ENCODE data around the gene CHMP1A.

CHMP1A gene

DNA sequence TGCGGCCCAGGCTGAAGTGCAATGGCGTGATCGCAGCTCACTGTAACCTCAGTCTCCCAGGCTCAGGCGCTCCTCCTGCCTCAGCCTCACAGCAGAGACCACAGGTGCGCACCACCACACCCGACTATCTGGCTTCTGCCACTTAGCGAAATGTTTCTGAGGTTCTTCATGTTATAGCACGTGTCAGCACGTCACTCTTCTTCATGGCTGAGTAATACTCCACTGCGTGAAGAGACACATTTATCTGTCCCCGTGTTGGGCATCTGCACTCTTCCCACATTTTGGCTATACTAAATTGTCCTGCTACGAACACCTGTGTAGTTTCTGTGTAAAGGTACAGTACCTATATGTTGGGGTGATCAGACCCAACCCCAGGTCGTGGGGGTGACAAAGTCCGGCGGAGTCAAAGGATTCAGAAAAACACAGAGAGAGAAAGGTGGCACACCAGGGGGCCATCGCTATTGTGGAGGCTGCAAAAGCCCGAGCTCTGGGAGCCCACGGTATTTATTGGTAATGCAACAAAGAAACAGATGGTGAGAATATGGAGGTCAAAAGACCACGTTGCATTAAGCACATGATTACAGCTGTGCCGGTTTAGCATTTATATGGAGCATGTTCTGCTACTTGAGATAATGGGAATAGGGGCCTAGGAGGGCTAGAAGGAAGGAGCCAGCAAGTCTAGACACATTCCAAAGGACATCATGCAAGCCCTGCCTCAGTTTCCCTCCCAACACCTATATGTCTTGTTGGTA lies 44.9 kb downstream of the CHMP1A start:
- H3K4me3 ChIP-seq (ENCODE audit: low read depth, low read length): no peak overlapping the region

DNA sequence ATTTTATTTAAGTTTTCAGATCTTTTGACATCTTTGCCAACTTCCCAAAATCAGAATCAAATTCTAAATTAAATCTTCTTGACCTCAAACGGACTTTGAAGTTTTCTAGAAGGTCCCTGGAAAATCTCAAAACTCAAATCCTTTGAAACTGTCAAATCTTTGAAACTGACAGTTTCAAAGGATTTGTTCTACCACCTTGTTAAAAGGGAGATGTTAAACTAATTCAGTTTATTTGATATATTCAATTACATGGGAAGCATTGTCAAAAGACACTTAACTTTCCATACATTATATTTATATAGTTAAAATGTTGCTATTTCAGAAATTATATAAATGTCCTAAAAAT lies 47.4 kb downstream of the CHMP1A start:
- no peak overlapping the region for H3K4me3 ChIP-seq (ENCODE audit: low read depth, low read length)
- DNase-seq (ENCODE audit: low read depth): no peak

More for the DNA sequence above, 44.9 kb downstream of the CHMP1A start:
- DNase-seq (ENCODE audit: low read depth): no peak

DNA sequence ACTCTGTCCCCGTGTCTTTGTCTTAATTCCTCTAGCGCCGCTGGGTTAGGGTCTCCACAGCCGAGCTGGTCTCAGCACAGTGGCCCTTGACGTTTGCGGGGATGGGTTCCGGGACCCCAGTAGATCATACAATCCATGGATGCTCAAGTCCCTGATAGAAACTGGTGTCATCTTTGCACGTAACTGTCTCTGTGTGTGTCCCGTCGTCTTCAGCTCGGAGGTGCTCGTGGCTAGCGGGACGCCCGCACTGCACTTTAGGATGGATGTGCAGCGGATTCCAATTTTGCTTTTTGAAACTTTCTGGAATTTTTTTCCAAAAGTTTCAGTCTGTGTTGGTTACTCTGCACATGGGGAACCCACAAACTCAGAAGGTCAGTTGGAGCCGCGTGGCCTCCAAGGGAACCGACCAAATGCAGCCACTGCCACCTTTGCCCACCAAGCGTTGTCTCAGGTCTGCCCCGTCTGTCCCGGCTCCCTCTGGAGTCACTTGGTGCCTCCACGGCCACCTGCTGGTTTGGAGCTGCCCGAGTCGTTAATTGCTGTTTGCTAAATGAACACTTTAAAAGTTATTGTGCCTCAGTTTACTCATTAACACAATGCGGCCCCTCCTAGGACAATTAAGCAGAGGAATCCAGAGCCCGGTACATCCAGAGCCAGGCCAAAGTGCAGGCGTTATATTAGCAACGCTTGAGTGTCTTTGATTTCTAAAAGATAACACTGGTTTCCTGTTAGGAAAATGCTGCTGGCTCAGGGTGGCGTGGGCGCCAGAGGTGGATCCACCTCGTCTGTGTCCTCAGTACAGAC lies 49.4 kb downstream of the CHMP1A start:
- H3K4me3 ChIP-seq (ENCODE audit: low read depth, low read length): no peak overlapping the region
- DNase-seq (ENCODE audit: low read depth): no peak

DNA sequence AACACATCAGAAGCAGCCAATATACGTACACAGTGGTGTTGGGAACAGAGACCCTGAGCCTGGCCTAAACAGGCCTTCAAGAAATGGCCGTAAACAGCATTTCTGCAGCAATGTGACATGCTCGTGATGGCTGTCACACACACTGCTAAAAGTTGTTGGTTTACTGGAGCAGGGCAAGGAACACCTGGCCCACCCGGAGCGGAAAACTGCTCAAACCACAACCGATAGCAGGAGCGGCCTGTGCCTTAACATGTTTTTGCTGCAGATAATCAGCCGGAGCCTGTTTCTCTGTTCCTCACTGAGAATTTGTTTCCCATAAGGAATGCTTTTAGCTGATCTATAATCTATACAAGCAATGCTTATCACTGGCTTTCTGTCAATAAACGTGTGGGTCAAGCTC lies 50.1 kb downstream of the CHMP1A start:
- no peak for DNase-seq (ENCODE audit: low read depth)
- no peak overlapping the region for H3K4me3 ChIP-seq (ENCODE audit: low read depth, low read length)

DNA sequence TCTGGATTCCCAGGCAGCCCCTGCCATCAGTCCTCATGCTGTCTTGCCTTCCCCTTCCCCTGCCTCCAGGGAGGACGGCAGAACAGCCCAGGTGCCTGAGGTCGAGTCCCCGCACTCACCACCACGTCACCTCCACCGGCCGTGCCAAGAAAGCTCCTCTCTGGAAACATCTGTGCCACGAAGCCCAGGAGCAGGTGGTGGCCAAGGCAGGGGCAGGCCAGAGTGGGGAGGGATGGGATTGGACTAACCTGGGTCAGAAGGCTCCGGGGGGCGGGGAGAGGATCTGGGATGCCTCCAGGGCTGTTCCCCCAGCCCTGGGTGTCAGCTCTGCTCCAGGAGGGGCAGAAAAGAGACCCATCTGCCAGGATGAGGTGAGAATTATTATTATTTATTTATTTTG lies 51.5 kb downstream of the CHMP1A start:
- DNase-seq (ENCODE audit: low read depth): no peak
- no peak overlapping the region for H3K4me3 ChIP-seq (ENCODE audit: low read depth, low read length)

DNA sequence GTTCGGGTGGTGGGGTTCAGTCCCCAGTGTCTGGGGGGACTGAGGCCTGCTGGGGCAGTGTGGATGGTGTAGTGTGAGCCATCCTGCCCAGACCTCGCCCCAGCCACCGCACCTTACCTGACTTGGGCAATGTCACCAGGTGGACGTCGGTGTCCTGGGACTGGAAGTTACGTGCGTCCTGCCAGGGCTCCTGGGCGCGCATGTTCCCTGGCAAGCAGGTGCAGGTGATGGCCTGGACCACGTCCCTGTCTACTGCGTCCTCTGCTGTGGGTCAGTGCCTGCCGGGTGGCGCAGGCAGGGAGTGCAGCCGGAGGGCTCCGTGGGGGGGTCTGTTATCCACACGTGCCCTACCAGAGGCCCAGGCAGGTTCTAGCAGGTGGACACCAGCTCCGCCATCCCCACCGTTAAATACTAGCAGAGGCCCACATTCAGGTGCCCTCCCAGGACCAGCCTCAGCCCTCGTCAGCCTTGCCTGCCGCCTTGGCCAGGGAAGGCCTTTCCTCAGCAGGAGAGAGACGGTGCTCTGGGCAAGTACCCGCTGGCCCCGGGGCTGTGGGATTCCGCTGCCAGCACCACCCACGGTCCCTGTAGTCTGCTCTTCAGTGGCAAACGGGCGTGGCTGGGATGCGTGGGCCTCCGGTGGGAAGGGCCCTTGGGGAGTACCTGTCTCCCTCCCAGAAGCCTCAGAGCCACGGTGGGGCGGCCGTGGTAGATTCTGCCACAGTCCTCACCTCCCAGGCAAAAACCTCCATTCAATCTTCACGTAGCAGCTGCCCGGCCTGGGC lies 52.1 kb downstream of the CHMP1A start:
- H3K4me3 ChIP-seq (ENCODE audit: low read depth, low read length): no peak overlapping the region
- no peak for DNase-seq (ENCODE audit: low read depth)

DNA sequence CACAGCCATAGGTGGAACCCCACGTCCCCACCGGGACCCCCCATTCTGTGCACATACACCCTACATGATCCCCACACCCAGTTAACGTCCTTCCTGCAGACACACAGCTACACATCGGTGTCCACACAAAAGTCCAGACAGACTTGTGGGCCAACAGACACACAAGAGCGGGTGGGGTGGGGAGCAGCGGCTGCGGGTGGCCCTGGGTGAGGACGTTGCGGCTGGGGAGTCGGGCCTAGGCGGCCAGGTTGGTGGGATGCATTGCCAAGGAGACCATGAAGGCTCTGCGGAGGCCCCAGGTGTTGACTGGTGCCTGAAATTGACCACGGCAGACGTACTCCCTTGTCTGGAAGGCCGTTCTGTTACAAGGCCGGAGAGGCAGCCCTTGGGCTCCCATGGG lies 52.7 kb downstream of the CHMP1A start:
- no peak overlapping the region for H3K4me3 ChIP-seq (ENCODE audit: low read depth, low read length)
- DNase-seq (ENCODE audit: low read depth): no peak

DNA sequence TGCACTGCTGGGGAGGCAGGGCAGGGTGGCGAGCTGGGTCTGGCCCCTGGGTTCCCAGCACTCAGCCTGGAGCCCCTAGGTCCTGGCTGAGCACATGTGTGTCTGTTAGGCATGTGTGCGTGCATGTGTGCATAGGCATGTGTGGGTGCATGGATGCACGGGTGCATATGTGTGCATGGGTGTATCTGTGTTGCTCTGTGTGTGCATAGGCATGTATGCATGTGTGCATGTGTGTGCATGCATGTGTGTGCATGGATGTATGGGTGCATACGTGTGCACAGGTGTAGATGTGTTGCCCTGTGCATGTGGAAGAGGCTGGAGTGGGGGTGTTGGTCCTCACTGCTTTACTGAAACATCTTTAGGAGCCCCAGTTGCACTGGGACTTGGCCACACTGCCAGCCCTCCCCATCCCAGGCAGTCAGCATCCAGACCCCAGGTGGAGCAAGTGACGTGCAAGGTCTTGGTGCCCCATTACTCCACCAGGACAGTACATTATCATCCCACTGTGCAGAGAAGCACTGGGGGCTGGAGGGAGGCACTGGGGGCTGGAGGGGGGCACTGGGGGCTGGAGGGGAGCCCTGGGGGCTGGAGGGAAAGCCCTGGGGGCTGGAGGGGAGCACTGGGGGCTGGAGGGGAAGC lies 54.4 kb downstream of the CHMP1A start:
- DNase-seq (ENCODE audit: low read depth): no peak
- no peak overlapping the region for H3K4me3 ChIP-seq (ENCODE audit: low read depth, low read length)

DNA sequence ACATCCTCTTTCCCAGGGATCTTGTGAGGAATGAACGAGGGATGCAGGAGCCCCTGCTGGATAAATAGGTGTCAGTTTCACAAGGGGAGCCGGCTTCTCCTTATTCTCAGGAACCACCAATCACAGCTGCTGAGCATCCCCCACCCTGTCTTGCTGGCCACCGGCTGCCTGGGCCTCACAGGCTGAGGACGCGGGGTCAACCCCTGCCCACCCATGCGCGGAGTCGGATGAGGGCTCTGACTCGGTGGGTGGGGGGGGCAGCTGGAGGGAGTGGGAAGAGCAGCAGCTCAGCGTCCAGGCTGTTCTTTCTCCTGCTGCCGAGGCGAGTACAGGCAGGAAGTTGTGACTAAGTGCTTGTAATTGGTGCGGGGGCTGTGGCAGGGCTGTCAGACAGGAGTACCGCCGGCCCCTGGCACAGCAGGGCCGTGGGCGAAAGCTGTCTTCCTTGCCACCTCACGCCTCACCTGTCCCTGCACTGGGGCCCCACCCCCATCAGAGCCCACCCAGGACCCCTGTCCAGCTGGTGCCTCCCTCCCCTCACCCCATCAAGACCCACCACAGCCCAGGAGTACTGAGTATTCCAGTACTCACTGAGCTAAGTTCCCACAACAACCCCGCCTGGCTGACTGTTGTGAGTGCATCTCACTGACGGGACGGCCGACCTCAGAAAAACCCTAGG lies 55.1 kb downstream of the CHMP1A start:
- H3K4me3 ChIP-seq (ENCODE audit: low read depth, low read length): peak overlapping the region; percentile 10
- DNase-seq (ENCODE audit: low read depth): peak; percentile 81

DNA sequence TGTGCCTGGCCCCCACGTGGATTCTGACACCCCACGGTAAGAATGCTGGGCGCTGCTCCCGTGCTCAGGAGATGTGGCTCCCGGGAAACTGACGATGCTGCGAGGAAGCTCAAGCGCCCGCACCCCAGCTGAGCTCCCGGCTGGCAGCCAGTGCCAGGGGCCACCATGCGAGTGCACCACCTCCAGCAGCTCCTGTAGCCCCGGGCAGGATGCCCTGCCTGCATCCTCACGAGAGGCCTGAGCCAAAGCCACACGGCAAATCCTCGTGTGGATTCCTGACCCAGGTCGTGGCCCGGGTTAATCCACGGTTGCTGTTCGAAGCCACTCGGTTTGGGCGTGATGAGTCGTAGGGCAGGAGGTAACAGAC lies 55.6 kb downstream of the CHMP1A start:
- no peak overlapping the region for H3K4me3 ChIP-seq (ENCODE audit: low read depth, low read length)
- DNase-seq (ENCODE audit: low read depth): no peak

DNA sequence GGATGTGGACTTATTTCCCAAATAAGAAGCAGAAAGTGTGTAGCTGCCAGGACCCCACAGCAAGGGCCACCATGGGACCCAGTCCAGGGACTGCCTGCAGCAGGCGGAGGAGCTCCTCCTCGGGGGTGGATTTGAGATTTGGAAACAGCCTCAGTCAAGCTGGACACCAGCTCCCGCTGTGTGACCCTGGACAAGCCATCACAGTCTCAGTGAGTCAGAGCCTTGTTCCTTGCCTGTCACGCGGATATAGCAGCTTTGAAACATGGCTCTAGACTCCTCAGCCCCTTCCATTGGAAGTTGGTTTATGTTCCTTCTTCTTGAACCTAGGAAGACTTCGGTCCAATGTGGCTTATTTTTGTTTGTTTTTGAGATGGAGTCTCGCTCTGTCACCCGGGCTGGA lies 56.6 kb downstream of the CHMP1A start:
- DNase-seq (ENCODE audit: low read depth): no peak
- no peak overlapping the region for H3K4me3 ChIP-seq (ENCODE audit: low read depth, low read length)

DNA sequence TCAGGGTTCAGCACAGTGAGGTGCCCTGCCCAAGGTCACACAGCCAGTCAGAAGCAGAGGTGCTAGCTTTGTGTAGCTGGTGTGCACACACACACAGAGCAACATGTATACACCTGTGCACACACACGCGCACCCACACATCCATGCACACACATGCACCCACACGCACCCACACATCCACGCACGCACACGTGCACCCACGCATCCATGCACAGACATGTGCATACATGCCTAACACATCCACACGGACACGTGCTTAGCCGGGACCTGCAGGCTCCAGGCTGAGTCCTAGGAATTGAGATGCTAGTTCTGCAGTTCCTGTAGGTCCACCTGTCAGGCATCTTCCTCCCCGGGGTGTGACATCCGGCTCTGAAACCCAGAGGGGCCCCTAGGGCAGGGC lies 57.1 kb downstream of the CHMP1A start:
- no peak overlapping the region for H3K4me3 ChIP-seq (ENCODE audit: low read depth, low read length)
- no peak for DNase-seq (ENCODE audit: low read depth)

DNA sequence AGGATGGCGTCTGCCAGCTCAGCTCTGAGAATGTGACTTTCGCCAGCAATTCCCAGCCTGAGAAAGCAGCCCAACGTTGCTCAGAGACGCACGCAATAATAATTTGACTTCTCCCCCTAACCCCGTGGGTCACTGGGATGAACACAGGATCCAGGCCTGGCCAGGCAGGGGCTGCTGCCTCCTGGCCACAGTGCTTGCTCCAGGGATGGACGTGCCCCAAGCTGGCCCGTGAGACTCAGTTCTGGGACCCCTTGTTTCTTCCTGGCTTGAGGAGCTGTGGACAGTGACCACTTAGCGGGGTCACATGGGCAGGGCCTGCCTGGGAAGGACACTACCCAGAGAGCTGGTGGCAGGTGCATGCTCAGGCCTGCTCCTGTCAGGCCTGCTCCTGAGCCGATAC lies 57.6 kb downstream of the CHMP1A start:
- H3K4me3 ChIP-seq (ENCODE audit: low read depth, low read length): no peak overlapping the region
- DNase-seq (ENCODE audit: low read depth): no peak

DNA sequence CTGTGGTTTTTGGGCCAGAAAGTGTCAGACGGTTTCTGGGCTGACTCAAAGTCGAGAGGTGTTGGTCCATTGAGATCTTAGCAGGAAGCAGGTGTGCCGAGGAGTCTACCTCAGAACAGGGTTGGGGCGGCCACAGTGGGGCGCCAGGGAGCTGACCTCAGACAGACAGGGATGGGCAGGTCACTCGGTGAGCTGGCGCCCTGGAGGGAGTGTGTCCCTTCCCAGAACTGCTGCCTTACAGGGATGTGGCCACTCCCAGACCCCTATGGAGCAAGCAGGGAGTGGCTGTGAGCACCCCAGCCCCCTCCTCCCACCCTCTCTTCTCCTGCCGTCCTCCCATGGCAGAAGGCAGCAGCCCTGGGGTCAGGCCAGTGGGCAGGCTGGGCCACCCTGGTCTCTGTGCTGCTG lies 58.1 kb downstream of the CHMP1A start:
- no peak overlapping the region for H3K4me3 ChIP-seq (ENCODE audit: low read depth, low read length)
- no peak for DNase-seq (ENCODE audit: low read depth)

DNA sequence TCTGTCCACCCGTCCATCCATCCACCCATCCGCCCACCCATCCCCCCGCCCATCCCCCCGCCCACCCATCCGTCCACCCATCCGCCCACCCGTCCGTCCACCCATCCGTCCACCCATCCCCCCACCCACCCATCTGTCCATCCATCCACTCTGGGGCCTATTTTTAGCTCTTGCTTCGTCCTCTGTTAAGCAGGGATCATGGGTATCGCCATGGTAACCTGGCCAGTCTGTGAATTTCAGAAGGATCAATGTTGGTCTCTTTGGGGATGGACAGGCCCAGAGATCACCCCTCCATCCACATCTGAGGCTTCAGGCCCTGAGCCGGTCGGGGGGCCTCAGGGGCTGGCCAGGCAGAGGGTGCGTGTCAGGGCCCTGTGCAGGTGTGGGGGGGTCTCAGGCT lies 59.3 kb downstream of the CHMP1A start:
- no peak overlapping the region for H3K4me3 ChIP-seq (ENCODE audit: low read depth, low read length)
- DNase-seq (ENCODE audit: low read depth): no peak

DNA sequence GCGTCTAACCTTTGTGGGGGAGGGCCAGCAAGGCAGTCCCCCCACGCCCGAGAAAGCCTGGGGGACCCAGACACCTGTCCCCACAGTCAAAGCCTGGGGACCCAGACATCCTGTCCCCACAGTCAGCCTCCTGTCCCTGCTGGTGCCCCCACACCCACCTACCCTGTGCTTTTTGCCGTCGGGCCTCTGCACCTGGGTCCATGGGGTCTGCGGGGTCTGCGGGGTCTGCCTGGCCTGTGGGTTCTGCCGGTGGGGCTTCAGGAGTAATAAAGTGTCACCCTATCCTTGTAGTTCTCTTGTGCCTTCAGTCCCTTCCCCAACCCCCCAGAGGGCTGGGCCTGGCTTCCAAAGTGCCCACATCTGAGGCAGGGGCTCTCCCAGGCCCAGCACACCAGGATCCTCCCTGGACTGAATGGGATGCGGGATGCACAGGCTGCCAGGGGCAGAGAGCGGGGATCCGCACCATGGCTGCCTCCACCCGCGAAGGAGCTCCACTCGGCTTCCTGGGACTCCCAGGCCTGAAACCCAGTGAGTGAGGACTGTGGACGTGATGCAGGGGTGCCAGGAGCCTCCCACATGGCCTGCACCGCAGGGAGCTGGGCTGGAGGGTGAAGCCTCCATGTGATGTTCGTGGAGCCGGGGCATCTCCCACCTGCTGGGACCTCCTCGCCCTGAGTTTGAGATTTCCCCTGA lies 60.4 kb downstream of the CHMP1A start:
- DNase-seq (ENCODE audit: low read depth): no peak
- no peak overlapping the region for H3K4me3 ChIP-seq (ENCODE audit: low read depth, low read length)

DNA sequence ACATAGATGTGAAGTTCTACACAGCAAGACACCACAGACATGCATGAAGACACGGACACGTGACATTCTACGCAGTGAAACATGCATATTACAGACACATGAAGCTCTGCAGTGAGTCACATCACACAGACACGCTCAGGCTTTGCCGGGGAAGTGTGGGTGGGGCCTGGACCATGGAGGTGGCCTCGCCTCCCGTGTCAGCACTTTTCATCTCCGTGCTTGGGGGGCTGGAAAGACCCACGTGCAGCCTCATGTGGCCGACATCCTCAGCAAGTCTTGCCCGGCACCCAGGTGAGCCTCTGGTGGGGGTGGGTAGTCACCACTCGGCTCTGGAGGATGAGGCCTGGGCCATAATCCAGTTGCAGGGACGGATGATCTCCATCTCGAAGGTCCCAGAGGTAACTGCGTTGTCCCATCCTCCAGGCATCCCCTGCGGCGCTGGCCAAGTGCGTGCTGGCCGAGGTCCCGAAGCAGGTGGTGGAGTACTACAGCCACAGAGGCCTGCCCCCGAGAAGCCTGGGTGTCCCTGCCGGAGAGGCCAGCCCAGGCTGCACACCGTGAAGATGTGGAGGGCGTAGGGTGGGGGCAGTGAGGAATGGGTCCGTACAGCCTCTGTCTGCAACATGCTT lies 61.3 kb downstream of the CHMP1A start:
- H3K4me3 ChIP-seq (ENCODE audit: low read depth, low read length): no peak overlapping the region
- no peak for DNase-seq (ENCODE audit: low read depth)

DNA sequence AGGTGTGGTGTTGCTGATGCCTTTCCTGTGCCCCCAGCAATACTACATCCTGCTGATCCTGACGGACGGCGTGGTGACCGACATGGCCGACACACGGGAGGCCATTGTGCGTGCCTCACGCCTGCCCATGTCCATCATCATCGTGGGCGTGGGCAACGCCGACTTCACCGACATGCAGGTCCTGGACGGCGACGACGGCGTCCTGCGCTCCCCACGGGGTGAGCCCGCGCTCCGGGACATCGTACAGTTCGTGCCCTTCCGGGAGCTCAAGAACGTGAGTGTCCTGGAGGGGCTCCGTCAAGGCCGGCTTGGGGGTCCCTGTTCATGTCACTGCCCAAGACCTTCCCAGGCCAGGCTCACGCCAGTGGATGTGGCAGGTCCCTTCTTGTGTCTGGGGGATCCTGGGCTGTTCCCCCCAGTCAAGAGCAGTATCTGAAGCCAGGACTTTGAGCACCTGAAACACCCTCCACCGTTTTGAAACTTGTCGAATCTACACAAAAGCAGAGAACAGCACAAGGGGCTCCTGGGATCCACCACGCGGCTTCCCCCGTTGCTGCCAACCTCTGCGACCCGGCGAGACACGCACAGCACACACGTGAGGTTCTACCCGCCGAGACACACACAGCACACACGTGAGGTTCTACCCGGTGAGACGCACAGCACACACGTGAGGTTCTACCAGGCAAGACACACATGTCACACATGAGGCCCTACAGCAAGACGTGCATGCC lies 62.0 kb downstream of the CHMP1A start:
- DNase-seq (ENCODE audit: low read depth): no peak
- no peak overlapping the region for H3K4me3 ChIP-seq (ENCODE audit: low read depth, low read length)

Data from skeletal muscle cell (primary cell).